HG03378 (cell line): ENCODE results near the gene PPP2R2C.

Source experiments
- ATAC-seq: cut with Tn5 transposase; IDR thresholded peaks from one replicate; pipeline ENCODE4 v1.9.1; 2021; ENCODE audit warnings: mild to moderate bottlenecking, moderate library complexity; ENCODE audit not compliant: unreplicated experiment

Gene PPP2R2C

DNA sequence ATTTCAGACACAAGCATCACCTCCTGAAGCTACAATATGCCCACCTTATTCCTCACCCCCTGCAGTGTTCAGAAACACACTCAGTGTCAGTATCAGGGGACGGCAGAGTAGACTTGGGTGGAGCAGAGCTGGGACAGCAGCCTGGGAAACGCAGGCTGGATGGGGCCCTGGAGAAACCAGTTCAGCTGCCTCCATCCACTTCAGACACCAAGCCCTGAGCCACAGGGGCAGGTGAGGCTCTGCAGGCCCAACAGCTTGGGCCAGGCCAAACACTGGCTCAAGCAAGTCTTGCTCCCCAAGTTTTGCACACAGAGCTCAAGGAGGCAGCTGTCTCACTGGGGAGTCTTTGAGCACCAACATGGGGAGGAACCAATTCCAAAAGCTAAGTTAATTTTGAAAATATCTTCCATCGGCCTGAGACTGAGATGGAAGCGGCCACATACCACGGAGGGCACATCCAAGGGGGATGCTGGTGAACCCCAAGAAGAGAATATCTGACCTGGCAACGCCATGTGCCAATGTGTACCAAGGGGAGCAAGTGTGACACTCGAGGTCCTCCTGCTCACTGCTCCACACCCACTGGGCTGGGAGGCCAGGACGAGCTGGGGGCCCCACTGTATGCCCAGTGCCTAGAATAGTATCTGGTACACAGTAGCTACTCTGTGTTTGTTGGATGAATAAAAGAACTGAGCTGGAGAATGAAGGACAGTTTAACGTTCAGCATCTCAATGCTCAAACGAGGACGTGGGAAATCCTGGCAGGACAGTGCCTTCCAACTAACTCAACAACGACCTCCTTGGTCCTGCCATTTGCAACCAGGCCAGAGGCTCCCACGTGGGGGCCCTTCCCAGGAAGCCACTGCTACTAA is 45.6 kb downstream of the PPP2R2C start:
- no peak for ATAC-seq

DNA sequence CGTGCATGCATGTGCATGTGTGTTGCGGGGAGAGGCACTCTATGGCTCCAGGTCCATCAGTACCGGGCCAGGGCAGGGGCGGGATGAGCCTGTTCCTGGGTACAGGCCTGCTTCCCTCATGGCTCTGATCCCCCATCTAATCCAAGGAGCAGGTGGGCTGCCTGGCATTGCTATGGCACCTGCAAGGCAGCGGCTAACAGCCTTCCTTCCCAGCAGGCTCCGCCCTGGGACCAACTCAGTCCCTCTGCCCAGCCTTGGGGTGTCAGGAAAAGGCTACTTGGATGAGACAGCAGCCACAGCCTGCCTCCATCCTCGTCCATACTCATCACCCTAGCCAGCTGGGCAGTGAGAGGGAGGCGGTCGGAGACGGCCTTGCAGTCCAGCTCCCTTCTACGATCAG is 46.5 kb downstream of the PPP2R2C start:
- ATAC-seq: no peak

DNA sequence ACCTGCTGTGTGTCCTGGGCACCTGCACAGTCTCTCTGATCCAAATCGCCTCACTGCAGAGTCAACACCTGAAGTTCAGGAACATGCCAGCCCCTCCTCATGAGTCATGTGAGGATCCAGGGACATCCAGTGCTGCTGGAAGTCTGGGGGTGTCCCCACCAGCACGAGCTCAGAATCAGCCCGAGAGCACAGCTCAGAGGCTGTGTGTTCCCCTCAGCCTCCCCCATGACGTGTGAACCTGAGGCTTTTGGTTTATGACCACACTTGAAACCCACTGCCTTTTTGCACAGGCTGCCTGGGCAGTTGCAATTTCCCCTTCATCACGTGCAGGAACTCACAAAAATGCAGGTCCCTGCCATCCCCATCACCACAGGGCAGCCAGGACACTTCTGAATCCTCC is 47.1 kb downstream of the PPP2R2C start:
- no peak for ATAC-seq

DNA sequence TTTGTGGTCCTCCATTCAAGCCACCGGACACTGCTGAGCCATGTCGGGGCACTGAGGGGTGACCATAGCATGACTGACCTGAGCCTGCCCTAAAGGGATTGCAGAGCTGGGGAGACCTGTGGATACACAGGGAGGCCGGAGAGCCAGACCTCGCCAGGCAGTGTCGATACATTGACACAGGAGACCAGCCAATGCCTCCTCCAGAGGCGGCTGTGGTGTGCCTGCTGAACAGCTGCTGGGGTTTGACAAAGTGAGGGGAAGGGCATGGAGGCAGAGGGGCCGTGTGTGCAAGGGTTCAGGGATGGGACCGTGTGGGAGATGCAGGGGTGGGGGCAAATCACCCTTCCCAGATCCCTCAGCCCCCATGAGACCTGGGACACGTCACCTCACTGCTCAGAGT is 48.0 kb downstream of the PPP2R2C start:
- ATAC-seq: no peak

DNA sequence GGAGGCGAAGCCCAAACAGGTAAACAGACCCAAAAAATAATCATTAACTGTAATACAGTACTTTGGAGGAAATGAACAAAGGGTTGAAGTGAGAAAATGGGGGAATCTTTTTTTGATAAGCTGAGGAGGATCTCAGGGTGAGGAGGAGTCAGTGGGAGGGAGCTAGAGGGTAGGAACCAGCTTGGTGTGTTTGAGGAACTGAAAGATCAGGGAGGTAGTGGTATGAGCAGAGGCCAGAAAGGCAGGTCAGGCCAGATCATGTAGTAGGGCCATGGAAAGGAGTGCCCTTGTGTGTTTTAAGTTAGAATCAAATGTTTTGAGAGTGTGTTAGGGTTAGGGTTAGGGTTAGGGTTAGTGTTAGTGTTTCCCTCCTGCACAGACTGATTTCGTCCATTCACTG is 48.8 kb downstream of the PPP2R2C start:
- ATAC-seq: peak; percentile 99

DNA sequence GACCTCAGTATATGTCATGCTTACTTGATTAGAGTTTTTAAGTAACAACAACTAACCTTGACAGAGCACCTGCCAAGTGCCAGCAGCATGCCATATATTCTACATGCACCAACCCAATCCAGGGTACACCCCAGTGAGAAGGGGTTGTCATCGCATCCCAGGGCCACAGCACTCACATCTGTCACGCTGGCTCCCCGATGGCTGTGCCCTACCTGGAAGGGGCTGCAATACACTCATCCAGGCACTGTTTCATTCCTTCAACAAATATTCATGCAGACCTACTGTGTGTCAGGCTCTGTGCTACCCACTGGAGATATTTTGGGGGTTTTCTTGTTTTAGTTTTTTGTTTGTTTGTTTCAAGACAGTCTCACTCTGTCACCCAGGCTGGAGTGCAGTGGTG is 49.5 kb downstream of the PPP2R2C start:
- no peak for ATAC-seq

DNA sequence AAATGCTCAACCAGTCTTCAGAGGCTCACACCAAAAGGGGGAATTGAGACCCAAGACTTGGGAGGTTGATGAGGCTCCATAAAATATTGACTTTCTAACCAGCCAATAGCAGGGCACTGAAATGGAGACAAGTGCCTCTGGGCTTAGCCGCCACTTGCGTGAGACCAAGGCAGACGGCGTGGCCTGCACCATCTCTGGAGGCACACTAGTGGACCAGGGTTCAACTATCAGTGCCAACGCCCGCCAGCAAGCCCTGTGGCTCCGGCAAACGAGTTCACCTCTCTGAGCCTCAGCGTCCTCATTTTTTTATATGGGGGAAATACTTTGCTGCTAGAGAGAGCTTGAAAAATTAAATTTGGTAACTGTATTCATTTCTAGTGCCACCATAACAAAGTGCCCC is 50.3 kb downstream of the PPP2R2C start:
- ATAC-seq: no peak

DNA sequence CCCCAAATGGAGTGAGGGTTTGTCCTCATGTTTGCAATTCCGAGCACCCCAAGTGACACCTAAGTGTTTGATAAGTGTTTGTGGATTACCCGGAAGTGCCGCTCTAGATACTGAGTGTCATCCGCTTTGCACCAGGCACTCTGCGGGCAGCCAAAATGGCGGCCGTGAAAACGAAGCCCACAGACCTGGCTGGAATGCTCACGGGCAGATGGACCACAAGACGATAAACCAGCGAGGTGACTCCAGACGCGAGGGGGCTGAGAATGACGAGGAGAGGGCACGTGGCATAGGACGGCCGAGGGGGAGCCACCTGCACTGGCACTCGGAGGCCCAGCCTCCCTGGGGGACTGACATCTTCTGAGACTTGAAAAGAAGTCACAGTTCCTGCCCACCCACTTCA is 51.0 kb downstream of the PPP2R2C start:
- no peak for ATAC-seq

DNA sequence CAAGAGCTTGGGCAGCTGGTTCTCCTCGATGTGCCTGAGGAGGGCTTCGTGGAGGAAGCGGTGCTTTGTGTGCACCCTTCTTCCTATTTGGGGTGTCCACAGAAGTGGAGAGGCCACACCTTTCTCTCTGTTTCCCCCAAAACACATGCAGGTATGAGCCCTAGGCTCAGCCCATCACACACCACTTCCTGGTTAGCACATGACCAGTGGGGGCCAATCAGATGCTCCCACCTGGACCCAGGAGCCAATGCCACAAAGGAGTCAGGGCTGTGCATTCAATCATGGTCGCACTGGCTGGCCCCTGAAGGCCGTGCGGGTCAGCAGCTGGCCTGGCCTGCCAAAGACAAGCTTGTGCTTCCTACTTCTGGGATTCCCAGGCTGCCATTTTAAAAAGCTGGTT is 51.4 kb downstream of the PPP2R2C start:
- no peak for ATAC-seq

DNA sequence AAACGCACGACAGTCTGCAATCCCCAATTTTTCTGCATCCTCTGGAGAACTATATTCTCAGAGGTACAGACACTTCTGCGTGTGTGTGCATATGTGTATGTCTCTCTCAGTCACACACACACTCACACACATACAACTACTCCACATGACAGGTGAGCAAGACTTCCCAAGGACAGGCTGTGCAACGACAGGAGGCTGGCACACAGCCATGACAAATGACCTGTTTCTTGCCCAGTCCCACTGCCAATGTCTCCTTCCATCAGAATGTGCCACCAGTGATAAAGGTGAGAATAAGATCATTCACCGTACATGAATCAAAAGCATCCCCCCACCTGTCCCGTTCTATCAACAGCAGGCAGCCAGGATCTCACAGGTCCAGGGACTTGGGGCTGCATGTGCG is 52.4 kb downstream of the PPP2R2C start:
- no peak for ATAC-seq

DNA sequence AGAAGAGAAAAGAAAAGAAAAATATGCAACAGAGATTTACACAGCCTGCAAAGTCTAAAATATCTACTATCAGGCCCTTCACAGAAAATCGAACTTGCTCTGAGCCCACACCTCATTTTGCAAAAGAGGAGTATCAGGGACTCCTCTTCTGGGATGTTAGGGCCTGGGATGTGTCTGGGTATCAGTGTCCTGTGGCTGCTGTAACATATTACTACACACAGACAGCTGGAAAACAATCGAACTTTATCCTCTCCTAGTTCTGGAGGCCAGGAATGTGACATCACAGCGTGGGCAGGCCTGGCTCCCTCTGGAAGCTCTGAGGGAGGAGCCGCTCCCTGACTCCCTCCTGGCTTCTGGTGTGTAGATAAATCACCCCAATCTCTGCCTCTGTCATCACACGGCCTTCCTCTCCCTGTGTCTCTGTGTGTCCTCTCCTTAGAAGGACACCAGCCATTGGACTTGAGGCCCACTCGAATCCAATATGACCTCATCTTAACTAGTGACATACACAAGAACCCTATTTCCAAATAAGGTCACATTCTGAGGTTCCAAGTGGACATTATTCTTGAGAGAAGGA is 52.9 kb downstream of the PPP2R2C start:
- no peak for ATAC-seq

DNA sequence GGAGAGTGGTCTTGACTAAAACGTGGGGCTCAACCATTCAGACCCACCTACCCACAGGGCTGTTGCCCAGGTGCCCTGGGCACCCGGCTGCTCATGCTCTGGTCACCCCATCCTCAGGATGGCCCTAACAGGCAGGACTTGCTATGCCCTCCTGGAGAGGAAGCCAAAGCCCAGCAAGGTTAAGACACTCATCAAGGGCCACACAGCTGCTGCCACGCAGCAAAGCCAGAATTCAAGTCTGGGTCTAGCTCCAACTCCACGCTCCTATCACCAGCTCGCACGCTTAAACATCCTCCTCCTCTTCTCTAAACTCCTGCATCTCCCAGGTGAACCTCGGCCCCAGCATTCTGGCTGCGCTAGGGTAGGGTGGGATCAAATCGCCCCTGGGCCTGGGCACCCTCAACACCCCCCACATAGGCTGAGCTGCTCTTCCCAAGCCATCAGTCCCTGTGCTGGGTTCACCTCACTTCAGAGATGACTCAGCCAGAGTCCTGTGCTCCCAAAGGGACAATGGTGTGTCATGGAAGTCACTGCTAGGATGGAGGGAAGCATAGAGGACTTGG is 54.1 kb downstream of the PPP2R2C start:
- no peak for ATAC-seq

DNA sequence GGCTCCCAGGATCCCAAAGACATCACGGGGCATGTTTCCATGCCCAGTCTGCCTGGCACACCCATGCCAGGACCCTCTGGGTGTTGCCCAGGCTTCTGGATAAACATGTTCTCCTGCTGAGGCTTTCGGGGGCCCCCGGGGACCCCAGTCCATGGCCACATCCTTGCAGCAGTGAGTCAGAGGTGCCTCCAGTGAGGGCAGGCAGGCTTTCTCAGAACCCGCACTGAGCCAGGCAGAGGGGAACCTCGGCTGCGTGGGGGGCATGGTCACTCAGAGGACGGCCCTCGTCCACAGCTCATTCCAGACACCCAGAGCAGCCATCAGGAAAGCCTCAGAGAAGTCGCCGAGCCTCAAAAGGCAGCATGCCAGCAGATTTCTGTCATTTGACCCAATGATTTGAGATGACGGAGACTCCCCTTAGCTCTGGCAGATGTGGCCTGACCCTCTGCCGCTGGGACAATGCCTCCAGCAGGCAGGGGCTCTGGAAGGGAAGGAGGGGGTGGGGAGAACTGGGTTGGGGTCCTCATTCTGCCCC is 54.8 kb downstream of the PPP2R2C start:
- ATAC-seq: no peak

DNA sequence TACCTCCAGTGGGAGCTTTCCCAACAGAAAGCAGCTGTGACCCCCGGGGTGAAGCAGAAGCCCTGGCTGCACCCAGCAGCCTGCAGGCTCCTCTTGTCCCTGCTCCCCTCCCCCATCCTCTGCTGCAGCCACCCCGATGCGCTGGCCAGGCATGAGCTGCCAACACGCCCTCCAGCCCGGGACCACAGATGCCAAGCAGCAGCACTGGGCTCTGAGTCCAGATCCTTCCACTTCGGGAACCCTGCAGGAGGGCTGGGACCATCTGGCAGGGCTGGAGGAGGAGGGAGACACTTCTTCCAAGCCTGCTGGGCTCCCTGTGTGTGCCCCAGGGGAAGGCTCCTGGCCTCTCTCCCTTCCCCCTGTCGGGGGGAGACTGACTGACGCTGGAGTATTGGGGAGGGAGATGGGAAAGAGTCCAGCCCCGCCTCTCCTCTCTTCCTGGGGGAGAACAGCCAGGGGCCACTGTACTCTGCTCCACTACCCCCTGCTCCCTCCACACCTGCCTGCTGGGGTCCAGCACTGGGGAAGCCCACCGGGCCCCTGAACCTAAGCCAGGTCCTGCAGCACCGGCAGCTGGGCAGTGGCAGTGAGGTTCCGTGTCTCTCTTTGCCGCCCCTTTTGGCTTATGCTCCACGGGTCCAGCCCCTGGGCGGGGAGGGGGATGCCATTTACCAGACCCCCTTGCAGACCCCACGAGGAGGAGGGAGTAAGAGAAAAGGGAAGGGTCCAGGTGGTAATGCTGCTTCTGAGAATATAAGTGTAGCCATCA is 55.7 kb downstream of the PPP2R2C start:
- no peak for ATAC-seq

DNA sequence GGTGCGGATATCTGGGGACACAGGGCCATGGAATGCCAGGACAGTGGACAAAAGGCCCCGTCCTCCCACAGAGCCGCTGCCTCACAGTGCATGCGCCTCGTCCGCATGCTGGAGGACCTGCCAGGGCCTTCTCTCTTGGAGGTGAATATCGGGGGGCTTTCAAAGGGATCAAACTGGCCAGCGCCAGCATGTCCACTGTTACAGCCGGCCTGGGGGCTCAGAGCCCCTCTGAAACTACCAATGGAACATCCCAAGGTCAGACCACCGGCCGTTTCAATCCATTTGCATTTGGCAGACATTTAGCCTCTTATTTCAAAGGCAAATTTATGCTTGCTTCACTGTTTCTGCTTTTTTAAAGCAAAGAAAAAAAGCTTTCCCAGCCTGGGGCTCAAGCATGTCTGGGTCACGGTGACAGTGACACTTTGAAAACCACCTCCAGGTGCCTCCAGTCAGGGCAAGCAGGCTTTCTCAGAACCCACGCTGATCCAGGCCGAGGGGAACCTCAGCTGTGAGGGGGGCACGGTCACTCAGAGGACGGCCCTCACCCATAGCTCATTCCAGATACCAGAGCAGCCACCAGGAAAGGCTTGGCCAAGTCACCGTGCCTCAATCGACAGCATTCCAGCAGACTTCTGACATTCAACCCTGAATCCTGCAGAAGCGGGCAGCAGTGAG is 57.2 kb downstream of the PPP2R2C start:
- ATAC-seq: no peak

DNA sequence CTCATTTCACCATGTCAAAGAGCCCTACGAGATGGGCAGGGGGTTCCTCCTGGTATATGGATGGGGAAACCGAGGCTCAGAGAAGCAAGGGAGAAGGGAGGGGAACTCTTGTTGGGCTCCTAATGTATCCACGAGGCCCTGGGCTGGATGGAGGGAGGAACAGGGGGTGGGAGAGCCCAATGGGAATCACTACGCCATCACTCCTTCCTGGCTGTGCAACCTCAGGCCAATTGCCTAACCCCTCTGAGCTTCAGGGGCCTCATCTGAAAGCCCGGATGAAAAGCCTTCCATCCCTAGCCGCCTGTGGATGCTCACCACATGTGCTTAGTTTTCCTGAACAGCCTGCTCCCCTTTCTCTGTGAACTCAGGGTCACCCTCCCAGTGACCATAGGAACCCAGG is 57.8 kb downstream of the PPP2R2C start:
- no peak for ATAC-seq

DNA sequence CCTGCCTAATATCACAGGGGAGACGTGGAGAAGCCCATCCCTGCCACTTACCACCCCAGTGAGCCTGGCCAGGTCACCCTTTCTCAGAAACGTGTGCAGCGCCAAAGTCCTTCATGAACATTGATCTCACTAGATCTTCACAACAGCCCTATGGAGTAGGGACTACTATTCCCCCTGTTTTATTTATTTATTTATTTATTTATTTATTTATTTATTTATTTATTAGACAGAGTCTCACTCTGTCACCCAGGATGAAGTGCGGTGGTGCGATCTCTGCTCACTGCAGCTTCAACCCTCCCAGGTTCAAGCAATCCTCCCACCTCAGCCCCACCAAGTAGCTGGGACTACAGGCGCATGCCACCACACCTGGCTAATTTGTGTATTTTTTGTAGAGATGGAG is 61.8 kb downstream of the PPP2R2C start:
- ATAC-seq: no peak

DNA sequence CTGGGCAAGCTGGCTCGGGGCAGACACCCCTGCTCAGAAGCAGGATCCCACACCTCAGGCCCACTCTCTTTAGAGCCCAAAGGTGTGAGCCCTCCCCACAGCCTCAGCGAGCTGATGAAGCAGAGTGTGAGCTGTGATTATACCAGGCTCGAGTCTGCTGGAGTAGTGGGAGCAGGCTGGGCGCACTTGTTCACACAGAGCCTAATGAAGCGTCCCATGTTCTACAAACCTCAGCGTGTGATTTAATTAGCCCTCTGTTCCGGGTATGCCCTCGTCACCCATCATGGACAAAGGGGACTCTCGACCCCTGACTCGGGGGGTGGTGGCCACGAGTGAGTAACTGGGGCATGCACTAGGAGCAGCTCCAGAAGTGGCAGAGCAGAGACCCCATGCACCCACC is 62.3 kb downstream of the PPP2R2C start:
- no peak for ATAC-seq

DNA sequence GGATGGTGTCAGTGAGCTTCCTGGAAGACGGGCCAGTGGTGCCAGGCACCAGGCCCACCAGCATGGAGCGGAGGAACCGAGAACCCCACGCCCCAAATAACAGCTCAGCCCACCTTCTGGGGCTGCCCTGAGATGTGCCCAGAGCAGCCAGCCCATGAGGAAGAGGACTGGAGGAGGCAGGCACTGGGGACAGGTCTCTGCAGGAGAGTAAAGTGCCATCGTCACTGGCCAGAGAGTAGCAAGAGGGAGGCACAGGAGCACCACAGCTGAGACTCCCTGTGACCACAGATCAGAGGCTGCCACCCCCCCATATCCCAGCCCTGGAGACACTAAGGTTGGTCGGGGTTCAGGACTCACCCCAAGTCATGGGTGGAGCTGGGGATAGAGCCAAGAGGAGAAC is 63.0 kb downstream of the PPP2R2C start:
- ATAC-seq: no peak

DNA sequence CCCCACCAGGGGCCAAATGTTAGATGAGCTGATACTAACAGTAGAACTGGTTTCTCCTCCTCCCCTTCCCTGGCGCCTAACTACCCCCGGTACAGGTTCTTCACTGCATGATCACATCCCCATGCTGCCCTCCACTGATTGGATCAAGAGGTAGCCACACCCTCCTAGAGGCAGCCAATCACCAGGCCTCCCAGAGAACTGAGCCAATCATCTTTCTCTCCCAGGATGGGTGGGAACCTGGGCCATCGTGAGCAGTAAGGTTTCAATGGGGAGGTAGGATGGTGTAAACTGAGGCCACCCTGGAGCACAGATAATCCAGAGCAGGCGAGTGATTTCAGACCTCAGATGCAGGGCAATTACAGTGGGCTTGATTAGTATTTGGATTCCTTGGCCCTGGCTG is 64.2 kb downstream of the PPP2R2C start:
- no peak for ATAC-seq

DNA sequence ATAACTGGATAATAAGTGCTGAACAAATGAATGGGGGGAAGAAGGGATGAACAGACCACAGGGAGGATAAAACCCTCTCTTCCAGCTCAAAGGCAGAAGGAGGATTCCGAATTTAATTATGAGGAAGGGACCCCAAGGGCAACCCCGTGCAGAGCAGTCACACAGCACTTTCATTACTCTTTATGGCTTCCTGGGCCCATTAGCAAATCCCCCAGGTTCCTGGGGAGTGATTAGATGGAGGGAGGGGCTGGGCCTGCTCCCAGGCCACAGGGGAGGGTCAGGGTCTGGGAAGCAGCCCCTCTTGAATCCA is 67.1 kb downstream of the PPP2R2C start:
- ATAC-seq: no peak
